ENCODE data around the gene GNL1.

DNA sequence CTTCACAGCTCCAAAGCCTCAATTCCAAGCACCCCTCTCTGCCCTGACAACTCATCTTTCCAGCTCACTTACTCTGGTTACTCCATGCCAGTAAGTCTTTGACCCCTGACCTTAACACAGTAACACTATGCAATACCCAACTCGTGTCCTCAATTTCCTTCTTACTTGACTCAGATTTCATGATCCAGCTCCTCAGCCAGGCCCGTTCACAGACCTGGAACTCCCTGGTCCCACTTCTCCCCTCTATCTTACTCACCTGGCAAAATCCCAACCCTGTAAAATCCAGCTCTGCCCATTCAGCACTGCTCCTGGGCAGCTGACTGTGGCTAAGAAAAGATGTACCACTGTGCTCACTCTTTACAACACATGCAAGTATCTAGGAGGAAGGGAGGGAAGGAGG is 7.9 kb downstream of the GNL1 start:
- TF ChIP-seq EZH2 (IDR thresholded peaks at IDR 0.05; ENCODE audit: low read length): no peak
- TF ChIP-seq, protein P1, sequence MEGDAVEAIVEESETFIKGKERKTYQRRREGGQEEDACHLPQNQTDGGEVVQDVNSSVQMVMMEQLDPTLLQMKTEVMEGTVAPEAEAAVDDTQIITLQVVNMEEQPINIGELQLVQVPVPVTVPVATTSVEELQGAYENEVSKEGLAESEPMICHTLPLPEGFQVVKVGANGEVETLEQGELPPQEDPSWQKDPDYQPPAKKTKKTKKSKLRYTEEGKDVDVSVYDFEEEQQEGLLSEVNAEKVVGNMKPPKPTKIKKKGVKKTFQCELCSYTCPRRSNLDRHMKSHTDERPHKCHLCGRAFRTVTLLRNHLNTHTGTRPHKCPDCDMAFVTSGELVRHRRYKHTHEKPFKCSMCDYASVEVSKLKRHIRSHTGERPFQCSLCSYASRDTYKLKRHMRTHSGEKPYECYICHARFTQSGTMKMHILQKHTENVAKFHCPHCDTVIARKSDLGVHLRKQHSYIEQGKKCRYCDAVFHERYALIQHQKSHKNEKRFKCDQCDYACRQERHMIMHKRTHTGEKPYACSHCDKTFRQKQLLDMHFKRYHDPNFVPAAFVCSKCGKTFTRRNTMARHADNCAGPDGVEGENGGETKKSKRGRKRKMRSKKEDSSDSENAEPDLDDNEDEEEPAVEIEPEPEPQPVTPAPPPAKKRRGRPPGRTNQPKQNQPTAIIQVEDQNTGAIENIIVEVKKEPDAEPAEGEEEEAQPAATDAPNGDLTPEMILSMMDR (optimal IDR thresholded peaks at IDR 0.05 in 1 of 3, IDR thresholded peaks at IDR 0.05 in 1 of 3, conservative IDR thresholded peaks at IDR 0.05 in 1 of 3; ENCODE audit: extremely low read depth in 1 of 3, insufficient read depth in 2 of 3, low read length in 3 of 3): no peak
